Motor neuron (in vitro differentiated cells): ENCODE measurements around the gene RNF213. TPM values are rescaled to one million over a fixed set of nuclear protein-coding genes. Genes with fewer than 3 reads are reported as not detected.

Experiments used
- ATAC-seq, 8 experiments: fragments of 200-7000 bp; cut with Tn5 transposase; replicated peaks in 6 of 8; 2 replicates each; pipeline ENCODE4 v1.8.0; 2021; ENCODE audit warnings: mild to moderate bottlenecking in 8 of 8, moderate library complexity in 8 of 8
- H3K27ac ChIP-seq, 2 donors: fragments of 250-450 bp; sonication (Bioruptor Pico); 2 replicates each; pipeline ENCODE4 v1.9.0; 2021; ENCODE audit warnings: antibody characterized with exemption in 2 of 2, mild to moderate bottlenecking in 2 of 2, moderate library complexity in 1 of 2
- H3K4me1 ChIP-seq, 2 donors: fragments of 250-450 bp; sonication (Bioruptor Pico); replicated peaks in 1 of 2; 2 replicates each; pipeline ENCODE4 v1.6.1; 2021; ENCODE audit warnings: antibody characterized with exemption in 2 of 2, mild to moderate bottlenecking in 2 of 2, moderate library complexity in 1 of 2
- H3K4me3 ChIP-seq, 5 donors: fragments of 250-450 bp; sonication (Bioruptor Pico); 2 replicates each; pipeline ENCODE4 v1.9.0; 2021; ENCODE audit warnings: antibody characterized with exemption in 5 of 5, mild to moderate bottlenecking in 5 of 5, moderate library complexity in 4 of 5
- WGBS, 10 experiments: fragments of 450-650 bp; shearing (Covaris generic); methylation state at CpG; one replicate each; pipeline ENCODE4 v1.0.0; 2022; 5-methylcytosine and 5-hydroxymethylcytosine counted together
- in situ Hi-C, 9 experiments: fragments of 400-800 bp; cut with MboI; loops; one replicate each; pipeline ENCODE4 v1.15.0; 2021; ENCODE audit warnings: low sequenced_read_pairs in 9 of 9, low pct_unique_long_range_greater_than_20kb in 2 of 9; ENCODE audit not compliant: unreplicated experiment in 9 of 9
- total RNA-seq, 8 experiments: library from RNA; unstranded; fragments of 300-600 nt; gene quantifications; 2 replicates each; pipeline versions ENCODE4 v1.2.3 to v1.2.4, GENCODE V29; 2022

RNF213 gene
- total RNA-seq, 8 experiments from 2014 or later = 9.2 to 161 (median 29.6) TPM

DNA sequence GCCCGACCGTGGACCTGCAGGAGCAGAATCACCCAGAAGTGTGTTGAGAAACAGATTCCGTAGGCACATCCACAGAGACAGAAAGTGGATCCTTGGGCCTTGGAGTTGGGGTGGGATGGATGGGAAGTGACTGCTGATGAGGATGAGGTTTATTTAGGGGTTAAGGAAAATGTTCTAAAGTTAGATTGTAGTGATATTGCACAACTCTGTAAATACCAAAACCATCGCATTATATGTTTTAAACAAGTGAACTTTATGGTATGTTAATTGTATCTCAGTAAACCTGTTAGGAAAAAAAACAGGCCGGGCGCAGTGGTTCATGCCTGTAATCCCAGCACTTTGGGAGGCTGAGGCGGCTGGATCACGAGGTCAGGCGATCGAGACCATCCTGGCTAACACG is 157.9 kb downstream of the RNF213 start:
- no peak overlapping the region for H3K27ac ChIP-seq
- in situ Hi-C loops = no loop called here
- ATAC-seq = no peak
- H3K4me1 ChIP-seq = peaks cover 11 to 12% of the 10 kb centered on the region in 2 donors
- no peak overlapping the region for H3K4me3 ChIP-seq
- 80 to 100% (median 94%) methylated on average over 1 to 10 of the region's 11 CpGs; no CpG with 5 or more reads in 2 of the 10 experiments for WGBS, 10 experiments

DNA sequence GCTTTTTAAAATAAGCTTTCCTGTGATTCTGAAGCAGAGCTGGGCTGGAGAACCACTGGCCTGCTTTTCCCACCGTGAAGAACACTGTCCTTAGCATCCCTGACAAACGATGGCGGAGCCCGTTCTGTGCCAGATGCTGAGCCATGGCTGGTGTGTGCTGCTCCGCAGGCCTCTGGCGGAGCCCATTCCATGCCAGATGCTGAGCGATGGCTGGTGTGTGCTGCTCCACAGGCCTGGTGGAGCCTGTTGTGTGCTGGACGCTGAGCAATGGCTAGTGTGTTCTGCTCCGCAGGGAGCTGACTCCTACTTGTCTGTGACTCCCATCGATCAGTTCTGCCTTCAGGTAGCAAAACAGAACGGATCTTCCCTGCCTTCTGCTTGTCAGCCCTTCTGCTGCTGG is 158.6 kb downstream of the RNF213 start:
- in situ Hi-C loops = no loop called here
- no peak overlapping the region for H3K4me3 ChIP-seq

DNA sequence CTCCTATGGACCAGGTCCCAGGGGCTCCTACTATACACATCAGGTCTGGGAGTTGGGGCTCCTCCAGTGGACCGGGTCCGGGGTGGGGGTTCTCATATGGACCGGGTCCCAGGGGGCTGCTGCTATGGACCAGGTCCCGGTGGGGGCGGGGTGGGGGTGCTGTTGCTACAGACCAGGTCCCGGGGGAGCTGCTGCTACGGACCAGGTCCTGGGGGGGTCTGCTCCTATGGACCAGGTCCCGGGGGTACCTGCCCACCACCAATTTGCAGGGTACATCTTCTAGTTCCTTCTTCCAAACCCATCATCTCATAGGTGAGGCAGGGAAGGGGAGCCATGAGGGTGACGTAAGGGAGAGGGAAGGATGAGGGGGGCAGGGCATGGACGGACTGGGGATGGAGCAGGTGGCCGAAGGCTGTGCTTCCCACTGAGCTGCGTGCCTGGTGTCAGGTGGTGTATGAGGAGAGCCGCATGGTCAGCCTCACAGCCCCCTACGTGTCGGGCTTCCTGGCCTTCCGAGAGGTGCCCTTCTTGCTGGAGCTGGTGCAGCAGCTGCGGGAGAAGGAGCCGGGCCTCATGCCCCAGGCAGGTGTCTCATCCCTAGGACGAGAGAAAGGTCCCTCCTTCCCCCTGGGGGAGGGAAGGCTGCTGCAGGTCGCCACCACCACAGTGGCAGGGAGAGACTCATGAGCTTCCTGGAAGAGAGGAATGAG is 160.9 kb downstream of the RNF213 start:
- in situ Hi-C loops = loop anchor here in 5 of 9 experiments (10.0 kb wide), 2 partner anchors 553 to 563 kb away; no protein-coding TSS in a partner anchor
- H3K27ac ChIP-seq = no peak overlapping the region
- peak in 5 of 8 experiments; percentile 7 to 20 (median 15) for ATAC-seq
- H3K4me1 ChIP-seq = no peaks in the 10 kb centered on the region
- 52% methylated on average over 7 of the region's 20 CpGs; no CpG with 5 or more reads in 9 of the 10 experiments for WGBS, 10 experiments
- no peak overlapping the region for H3K4me3 ChIP-seq

More for the DNA sequence above, 158.6 kb downstream of the RNF213 start:
- H3K27ac ChIP-seq = no peak overlapping the region
- WGBS, 10 experiments = 0 to 100% (median 87%) methylated on average over 1 to 7 of the region's 11 CpGs; no CpG with 5 or more reads in 5 of the 10 experiments
- H3K4me1 ChIP-seq = peaks cover 5% of the 10 kb centered on the region in 2 donors
- no peak for ATAC-seq

DNA sequence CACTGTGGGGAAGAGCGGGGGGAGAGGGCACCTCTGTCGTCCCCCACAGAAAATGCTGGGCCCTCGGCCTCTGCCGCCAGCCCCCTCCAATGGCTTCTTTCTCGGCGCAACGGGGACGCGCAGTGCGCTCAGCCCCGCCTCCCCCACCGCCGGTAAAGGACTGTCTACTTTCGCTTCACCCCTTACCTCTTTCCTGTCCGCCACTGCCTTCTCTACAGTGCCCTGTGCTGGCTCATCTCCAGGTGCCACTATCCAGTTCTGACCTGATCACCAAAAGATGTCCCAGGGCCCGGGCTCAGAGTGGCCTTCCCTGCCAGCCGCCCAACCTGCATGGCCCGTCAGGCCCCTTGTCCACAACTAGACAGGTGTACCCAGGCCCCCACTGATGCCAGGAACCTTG is 161.6 kb downstream of the RNF213 start:
- H3K4me3 ChIP-seq = no peak overlapping the region
- H3K4me1 ChIP-seq = peaks cover 0 to 3% of the 10 kb centered on the region in 2 donors
- WGBS, 10 experiments = 94 to 100% methylated on average over 1 to 11 of the region's 18 CpGs; no CpG with 5 or more reads in 8 of the 10 experiments
- no peak overlapping the region for H3K27ac ChIP-seq
- in situ Hi-C loops = loop anchor here in 5 of 9 experiments (10.0 kb wide), 2 partner anchors 553 to 563 kb away; no protein-coding TSS in a partner anchor
- ATAC-seq = no peak

DNA sequence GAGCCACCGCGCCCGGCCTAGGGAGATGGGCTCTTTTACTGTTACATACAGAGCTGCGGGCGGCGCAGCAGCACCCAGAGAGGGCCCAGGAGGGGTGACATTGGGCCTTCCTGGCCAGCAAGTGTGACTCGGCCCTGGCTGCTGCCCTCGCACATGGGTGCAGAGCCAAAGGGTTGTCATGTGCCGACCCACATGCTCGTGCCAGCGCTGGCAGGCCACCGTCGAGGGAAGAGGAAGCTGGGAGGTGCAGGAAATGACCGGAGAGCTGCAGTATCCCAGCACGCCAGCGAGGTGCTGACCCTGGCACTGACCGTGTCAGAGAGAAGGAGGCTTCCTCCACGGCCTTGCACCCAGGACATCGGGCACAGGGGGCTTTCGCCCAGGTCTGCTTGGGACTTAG is 162.3 kb downstream of the RNF213 start:
- no peak for ATAC-seq
- WGBS, 10 experiments = 71 to 97% (median 80%) methylated on average over 1 to 8 of the region's 20 CpGs; no CpG with 5 or more reads in 7 of the 10 experiments
- Histone ChIP-seq H3K27ac (no peak overlapping the region), H3K4me1 (peaks cover 0 to 3% of the 10 kb centered on the region in 2 donors), H3K4me3 (no peak overlapping the region)
- in situ Hi-C loops = loop anchor here in 5 of 9 experiments (10.0 kb wide), 2 partner anchors 552 to 562 kb away; no protein-coding TSS in a partner anchor

DNA sequence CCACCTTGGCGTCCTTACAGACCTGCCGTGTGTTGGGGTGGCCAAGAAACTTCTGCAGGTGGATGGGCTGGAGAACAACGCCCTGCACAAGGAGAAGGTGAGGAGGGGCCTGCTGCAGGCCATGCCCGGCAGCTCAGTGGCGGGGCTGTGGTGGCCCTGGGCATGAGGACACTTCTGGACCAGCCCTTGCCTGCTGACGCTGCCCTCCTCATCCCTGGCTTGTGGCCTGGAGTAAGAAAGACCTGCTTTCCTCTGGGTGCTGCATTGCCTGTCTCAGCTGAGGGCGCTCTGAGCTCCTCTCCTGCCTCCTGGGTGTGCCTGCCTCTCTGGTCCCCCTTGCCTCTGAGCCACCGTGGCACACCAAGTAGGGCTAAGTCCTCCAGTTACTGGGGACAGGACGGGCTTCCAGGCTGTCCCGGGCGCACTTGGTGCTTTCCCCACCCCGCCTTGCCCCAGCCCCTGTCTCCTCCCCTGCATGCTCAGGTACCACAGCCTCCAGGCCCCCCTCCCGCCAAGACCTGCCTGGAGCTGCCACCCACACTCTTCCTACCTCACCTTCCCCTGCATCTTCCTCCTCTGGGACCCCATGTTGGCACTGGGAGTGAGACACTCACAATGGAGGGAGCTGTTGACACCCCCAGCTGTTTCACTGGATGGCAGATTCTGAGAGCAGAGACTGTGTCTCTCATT is 163.0 kb downstream of the RNF213 start:
- no peak for ATAC-seq
- H3K4me1 ChIP-seq = peaks cover 0 to 3% of the 10 kb centered on the region in 2 donors
- H3K27ac ChIP-seq = no peak overlapping the region
- 67% methylated on average over 3 of the region's 13 CpGs; no CpG with 5 or more reads in 9 of the 10 experiments for WGBS, 10 experiments
- H3K4me3 ChIP-seq = no peak overlapping the region
- in situ Hi-C loops = loop anchor here in 5 of 9 experiments (10.0 kb wide), 2 partner anchors 551 to 561 kb away; no protein-coding TSS in a partner anchor

DNA sequence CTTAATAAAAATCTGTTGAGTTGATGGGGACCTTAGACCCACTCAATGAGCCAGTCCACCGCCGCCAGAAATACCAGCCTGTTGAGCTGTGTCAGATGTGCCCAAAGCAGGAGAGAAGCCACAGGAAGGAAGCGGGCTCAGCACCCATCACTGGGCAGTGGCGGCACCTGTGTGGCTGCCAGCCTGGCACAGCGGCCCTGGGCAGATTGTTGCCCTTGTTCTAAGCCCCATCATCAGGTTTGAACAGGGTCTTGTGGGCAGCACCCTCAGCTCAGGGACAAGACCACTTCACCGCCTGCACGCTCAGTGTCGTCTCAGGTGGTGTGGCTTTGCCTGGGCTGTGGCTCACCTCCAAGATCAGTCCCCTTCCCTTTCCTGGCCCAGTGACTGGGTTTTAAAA is 163.6 kb downstream of the RNF213 start:
- no peak overlapping the region for H3K27ac ChIP-seq
- in situ Hi-C loops = loop anchor here in 5 of 9 experiments (10.0 kb wide), 2 partner anchors 551 to 561 kb away; no protein-coding TSS in a partner anchor
- peaks cover 0 to 3% of the 10 kb centered on the region in 2 donors for H3K4me1 ChIP-seq
- 85 to 100% (median 96%) methylated on average over 1 to 5 of the region's 8 CpGs; no CpG with 5 or more reads in 7 of the 10 experiments for WGBS, 10 experiments
- no peak for ATAC-seq
- no peak overlapping the region for H3K4me3 ChIP-seq

DNA sequence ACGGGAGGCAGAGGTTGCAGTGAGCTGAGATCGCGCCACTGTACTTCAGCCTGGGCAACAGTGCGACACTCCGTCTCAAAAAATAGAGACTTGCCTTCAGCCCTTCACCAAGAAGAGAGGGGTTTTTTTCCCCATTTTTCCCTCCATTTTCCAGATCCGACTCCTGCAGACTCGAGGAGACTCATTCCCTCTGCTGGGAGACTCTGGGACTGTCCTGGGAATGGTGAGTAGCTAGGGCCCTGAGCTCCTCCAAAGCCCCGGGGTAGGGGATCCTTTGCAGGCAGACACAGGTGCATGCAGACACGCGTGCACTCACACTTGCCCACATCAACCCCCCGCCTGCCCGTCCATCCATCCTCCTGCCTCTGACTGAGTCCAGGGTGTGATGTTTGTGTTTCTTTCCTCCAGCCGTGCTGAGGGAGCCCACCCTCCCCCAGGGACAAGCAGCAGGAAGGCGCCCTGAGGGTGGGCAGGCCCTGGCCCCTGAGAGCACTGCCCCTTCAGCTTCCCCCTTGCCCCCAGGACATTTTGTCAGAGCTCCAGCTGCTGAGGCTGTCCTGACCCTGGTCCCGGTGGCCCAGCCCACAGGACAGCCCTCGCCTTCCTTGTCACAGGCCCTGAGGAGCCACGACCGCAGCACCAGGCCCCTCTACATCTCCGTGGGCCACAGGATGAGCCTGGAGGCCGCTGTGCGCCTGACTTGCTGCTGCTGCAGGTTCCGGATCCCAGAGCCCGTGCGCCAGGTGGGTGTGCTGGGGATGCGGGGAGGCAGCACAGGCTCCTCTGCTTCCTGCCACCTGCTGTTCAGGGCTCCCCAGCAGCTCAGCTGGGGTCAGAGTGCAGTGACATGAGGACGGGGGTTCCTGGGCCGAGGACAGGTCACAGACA is 164.5 kb downstream of the RNF213 start:
- ATAC-seq = peak in 1 of 8 experiments; percentile 12
- H3K4me3 ChIP-seq = no peak overlapping the region
- 17 to 100% (median 79%) methylated on average over 2 to 9 of the region's 27 CpGs; no CpG with 5 or more reads in 5 of the 10 experiments for WGBS, 10 experiments
- peaks cover 0 to 3% of the 10 kb centered on the region in 2 donors for H3K4me1 ChIP-seq
- no peak overlapping the region for H3K27ac ChIP-seq
- in situ Hi-C loops = loop anchor here in 7 of 9 experiments (10.0 to 25.0 kb wide), 3 partner anchors 550 to 562 kb away; partner anchors contain the start of gene CHMP6 (in 2 of the 7)

DNA sequence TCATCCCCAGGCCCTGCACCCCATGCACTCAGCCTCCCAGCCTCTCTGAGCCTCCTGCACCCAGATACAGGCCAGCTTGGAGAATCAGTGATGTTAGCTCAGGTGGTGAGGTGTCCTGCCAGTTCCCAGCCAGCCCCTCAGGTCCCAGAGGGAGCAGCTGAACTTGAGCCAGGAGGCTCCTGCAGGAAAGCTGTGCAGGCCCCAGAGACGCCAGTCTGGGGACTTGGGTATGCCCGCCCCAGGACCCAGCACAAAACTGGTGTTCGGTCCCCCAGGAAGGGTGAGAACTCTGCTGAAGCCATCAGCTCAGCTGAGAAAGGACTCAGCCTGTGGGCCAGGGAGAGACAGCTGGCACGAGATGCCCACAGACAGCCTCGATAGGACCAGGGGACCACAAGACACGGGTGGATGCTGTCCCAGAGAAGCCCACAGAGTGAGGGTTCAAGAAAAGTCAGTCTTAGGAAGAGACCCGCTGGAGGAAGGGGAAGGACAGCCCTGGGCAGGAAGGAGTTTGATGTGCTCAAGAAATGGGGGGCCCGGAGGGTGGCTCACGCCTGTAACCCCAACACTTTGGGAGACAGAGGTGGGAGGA is 165.3 kb downstream of the RNF213 start:
- no peak for ATAC-seq
- in situ Hi-C loops = loop anchor here in 7 of 9 experiments (10.0 to 25.0 kb wide), 3 partner anchors 549 to 561 kb away; partner anchors contain the start of gene CHMP6 (in 2 of the 7)
- Histone ChIP-seq H3K27ac (no peak overlapping the region), H3K4me1 (peaks cover 0 to 3% of the 10 kb centered on the region in 2 donors), H3K4me3 (no peak overlapping the region)
- 50 to 95% (median 73%) methylated on average over 1 to 5 of the region's 9 CpGs; no CpG with 5 or more reads in 4 of the 10 experiments for whole genome bisulfite sequencing, 10 experiments

DNA sequence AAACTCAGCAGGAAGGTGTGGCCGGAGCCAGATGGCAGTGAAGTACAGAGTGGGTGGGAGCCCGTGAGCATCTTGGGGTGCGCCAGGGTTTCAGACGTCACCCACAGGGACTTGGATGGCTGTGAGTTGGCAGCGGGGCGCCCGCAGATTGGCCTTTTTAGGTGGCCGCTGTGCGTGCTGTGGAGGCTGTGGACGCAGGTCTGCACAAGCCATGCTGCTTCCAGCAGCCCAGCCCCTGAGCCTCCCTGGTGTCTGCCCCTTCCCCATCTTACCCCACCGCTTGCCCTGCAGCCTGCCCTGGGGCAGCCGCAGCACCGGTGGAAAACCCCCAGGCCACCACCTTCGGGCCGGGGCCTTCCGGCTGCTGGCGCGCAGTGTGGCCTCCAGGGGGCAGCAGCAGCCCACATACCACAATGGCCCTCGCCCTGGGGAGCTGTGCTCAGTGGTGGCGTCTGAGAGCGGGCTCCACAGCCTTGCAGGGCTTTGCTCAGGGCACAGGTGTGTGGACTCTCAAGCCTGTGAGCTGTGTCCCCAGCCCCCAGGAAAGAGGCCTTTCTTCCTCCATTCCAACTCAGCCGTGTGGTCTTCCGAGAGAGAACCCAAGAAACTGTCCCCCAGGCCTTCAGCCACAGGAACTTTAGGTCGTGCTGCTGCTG is 166.1 kb downstream of the RNF213 start:
- H3K4me3 ChIP-seq = no peak overlapping the region
- 17 to 72% (median 48%) methylated on average over 1 to 5 of the region's 24 CpGs; no CpG with 5 or more reads in 6 of the 10 experiments for WGBS, 10 experiments
- no peak overlapping the region for H3K27ac ChIP-seq
- peak; percentile 89 to 96 (median 92) for ATAC-seq
- in situ Hi-C loops = loop anchor here in 7 of 9 experiments (10.0 to 25.0 kb wide), 3 partner anchors 548 to 561 kb away; partner anchors contain the start of gene CHMP6 (in 2 of the 7)
- H3K4me1 ChIP-seq = peaks cover 0 to 3% of the 10 kb centered on the region in 2 donors
